IPS-20b (cell line): ENCODE data around the gene USP3.

Source experiments
- H3K27ac ChIP-seq: one replicate; pipeline ENCODE4 v1.5.1; 2013; ENCODE audit warnings: low read length
- H3K27me3 ChIP-seq: 2 replicates; pipeline ENCODE4 v1.6.1; 2013; ENCODE audit warnings: mild to moderate bottlenecking, low read length, inconsistent platforms; ENCODE audit not compliant: insufficient read depth
- H3K36me3 ChIP-seq: 2 replicates; pipeline ENCODE4 v1.6.1; 2013; ENCODE audit warnings: low read depth, mild to moderate bottlenecking, inconsistent platforms, low read length, moderate library complexity; ENCODE audit not compliant: insufficient read depth
- H3K4me1 ChIP-seq: 2 replicates; pipeline ENCODE4 v1.6.1; 2013; ENCODE audit warnings: mild to moderate bottlenecking, control low read depth, inconsistent platforms, low read length, moderate library complexity; ENCODE audit not compliant: insufficient read depth
- H3K4me3 ChIP-seq: 2 replicates; pipeline ENCODE4 v1.5.1; 2013; ENCODE audit warnings: mild to moderate bottlenecking, low read length, inconsistent platforms
- H3K9ac ChIP-seq: 2 replicates; pipeline ENCODE4 v1.6.1; 2013; ENCODE audit warnings: low read depth, mild to moderate bottlenecking, inconsistent platforms, low read length, moderate library complexity
- H3K9me3 ChIP-seq: 2 replicates; pipeline ENCODE4 v1.6.1; 2013; ENCODE audit warnings: mild to moderate bottlenecking, low read depth, low read length, inconsistent platforms; ENCODE audit not compliant: insufficient read depth

USP3 gene

GRCh38 chr15:63491116-63491827, 13.1 kb upstream of the USP3 start:
- H3K4me1 ChIP-seq, result peaks cover 15% of the 10 kb centered on the region
- H3K27ac ChIP-seq, result no peak overlapping the region
- H3K4me3 ChIP-seq, result no peak overlapping the region
- H3K9me3 ChIP-seq, result no peaks in the 10 kb centered on the region
- H3K36me3 ChIP-seq, result no peaks in the 10 kb centered on the region
- H3K27me3 ChIP-seq, result peaks cover 73% of the 10 kb centered on the region
- no peak overlapping the region for H3K9ac ChIP-seq

GRCh38 chr15:63491979-63492378, 12.4 kb upstream of the USP3 start:
- Histone ChIP-seq H3K9me3 (no peaks in the 10 kb centered on the region), H3K27me3 (peaks cover 80% of the 10 kb centered on the region), H3K36me3 (no peaks in the 10 kb centered on the region), H3K4me1 (peaks cover 16% of the 10 kb centered on the region), H3K4me3 (no peak overlapping the region), H3K9ac (no peak overlapping the region), H3K27ac (no peak overlapping the region)

- H3K4me1 ChIP-seq, result peaks cover 16% of the 10 kb centered on the region
- H3K9ac ChIP-seq, result no peak overlapping the region
- H3K27ac ChIP-seq, result no peak overlapping the region
- no peak overlapping the region for H3K4me3 ChIP-seq
- H3K36me3 ChIP-seq, result no peaks in the 10 kb centered on the region
- peaks cover 87% of the 10 kb centered on the region for H3K27me3 ChIP-seq
- H3K9me3 ChIP-seq, result no peaks in the 10 kb centered on the region
Measured at GRCh38 chr15:63492541-63493077, 11.8 kb upstream of the USP3 start.

GRCh38 chr15:63493436-63493835, 11.0 kb upstream of the USP3 start:
- Histone ChIP-seq H3K4me3 (no peak overlapping the region), H3K36me3 (no peaks in the 10 kb centered on the region), H3K27ac (no peak overlapping the region), H3K9me3 (no peaks in the 10 kb centered on the region), H3K9ac (no peak overlapping the region), H3K4me1 (peaks cover 16% of the 10 kb centered on the region), H3K27me3 (peaks cover 88% of the 10 kb centered on the region)

GRCh38 chr15:63494408-63494807, 10.0 kb upstream of the USP3 start:
- H3K9me3 ChIP-seq, result no peaks in the 10 kb centered on the region
- no peak overlapping the region for H3K27ac ChIP-seq
- no peak overlapping the region for H3K4me3 ChIP-seq
- H3K36me3 ChIP-seq, result no peaks in the 10 kb centered on the region
- peaks cover 16% of the 10 kb centered on the region for H3K4me1 ChIP-seq
- H3K27me3 ChIP-seq, result peaks cover 92% of the 10 kb centered on the region
- H3K9ac ChIP-seq, result no peak overlapping the region

- peaks cover 16% of the 10 kb centered on the region for H3K4me1 ChIP-seq
- H3K27ac ChIP-seq, result no peak overlapping the region
- no peak overlapping the region for H3K9ac ChIP-seq
- no peak overlapping the region for H3K4me3 ChIP-seq
- H3K36me3 ChIP-seq, result no peaks in the 10 kb centered on the region
- H3K27me3 ChIP-seq, result peaks cover 97% of the 10 kb centered on the region
- H3K9me3 ChIP-seq, result no peaks in the 10 kb centered on the region
Measured at GRCh38 chr15:63495343-63495742, 9.1 kb upstream of the USP3 start.

DNA sequence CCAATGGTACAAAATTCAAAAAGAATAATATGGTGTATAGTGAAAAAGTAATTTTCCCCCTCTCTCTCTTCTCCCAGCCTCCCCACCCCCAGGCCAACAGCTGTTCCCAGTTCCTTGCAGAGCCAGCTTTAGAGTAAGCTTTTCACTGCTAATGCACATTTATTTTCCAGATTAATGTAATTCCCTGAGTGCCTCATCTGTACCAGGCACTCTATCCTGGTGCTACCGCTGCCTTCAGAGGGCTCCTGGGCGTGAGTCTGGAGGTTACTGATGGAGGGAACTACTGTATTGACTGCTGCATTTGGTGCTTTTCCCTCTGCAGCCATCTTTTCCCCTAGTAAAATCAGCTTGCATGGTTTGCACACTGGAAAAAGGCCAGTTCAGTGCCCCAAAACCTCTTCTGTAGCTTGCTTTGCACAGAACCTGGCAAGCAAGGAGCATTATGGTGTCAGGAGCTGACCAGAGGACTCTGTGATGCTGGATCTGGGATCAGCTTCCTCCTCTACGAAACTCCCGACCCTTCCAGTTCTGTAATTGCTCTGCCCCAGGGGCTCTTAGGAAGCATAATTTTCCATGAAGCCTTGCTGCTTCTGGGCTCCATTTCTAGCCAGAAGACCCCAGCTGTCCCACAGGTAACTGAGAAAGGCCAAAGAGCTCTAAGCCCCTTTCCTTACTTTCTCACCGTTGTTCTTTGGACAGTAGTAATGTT, 8.5 kb upstream of the USP3 start:
- Histone ChIP-seq H3K9ac (no peak overlapping the region), H3K9me3 (no peaks in the 10 kb centered on the region), H3K4me1 (peaks cover 16% of the 10 kb centered on the region), H3K27me3 (peaks cover 98% of the 10 kb centered on the region), H3K4me3 (no peak overlapping the region), H3K36me3 (no peaks in the 10 kb centered on the region), H3K27ac (no peak overlapping the region)

DNA sequence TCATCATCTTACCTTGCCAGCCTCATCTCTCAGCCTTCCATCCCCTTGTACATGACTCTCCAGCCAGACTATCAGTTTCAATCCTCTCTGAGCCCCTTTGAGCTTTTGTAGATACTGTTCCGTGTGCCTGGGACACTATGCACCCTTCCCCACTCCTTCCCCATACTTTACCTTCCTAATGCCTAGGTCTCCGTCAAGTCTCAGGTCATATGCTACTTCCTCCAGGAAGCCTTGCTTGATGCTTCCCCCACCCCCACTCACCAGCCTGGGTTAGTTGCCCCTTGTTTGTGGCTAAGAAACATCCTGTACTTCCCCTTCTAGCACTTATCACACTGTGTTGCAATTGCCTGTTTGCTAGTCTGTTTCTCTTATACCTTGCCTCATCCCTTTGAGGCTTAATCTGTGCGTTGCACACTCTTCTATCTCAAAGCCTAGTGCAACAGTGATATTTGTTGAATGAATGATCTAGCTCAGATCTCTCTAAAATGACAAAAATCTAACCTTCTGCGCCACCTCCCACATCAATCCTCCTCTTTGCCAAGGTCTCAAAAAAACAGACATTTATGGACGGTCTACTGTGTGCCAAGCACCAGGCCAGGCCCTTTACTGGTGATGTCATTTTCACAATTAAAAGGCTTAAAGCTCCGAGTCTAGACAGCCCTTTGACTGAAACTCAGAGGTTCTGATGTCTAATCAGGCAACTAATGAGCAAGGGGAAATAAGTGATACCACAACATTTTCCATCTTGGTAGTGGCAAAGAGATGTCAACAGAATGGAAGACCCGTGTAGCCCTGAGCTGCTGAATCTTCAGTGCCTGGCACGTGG, 6.5 kb upstream of the USP3 start:
- peaks cover 98% of the 10 kb centered on the region for H3K27me3 ChIP-seq
- H3K9me3 ChIP-seq, result no peaks in the 10 kb centered on the region
- no peaks in the 10 kb centered on the region for H3K36me3 ChIP-seq
- H3K9ac ChIP-seq, result no peak overlapping the region
- peaks cover 21% of the 10 kb centered on the region for H3K4me1 ChIP-seq
- no peak overlapping the region for H3K4me3 ChIP-seq
- H3K27ac ChIP-seq, result no peak overlapping the region

DNA sequence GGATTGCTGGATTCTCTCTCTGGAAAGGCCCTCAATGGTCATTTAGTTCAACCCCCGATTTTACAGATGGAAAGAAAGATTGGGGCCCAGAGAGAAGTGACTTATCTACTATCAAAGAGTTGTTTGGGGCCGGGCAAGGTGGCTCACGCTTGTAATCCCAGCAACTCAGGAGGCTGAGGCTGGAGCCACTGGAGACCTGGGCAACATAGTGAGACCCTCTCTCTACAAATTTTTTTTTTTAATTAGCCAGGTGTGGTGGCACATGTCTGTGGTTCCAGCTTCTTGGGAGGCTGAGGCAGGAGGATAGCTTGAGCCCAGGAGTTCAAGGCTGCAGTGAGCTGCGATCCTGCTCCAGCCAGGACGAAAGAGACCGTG, 5.2 kb upstream of the USP3 start:
- Histone ChIP-seq H3K27ac (no peak overlapping the region), H3K4me3 (no peak overlapping the region), H3K4me1 (peaks cover 21% of the 10 kb centered on the region), H3K36me3 (no peaks in the 10 kb centered on the region), H3K9me3 (no peaks in the 10 kb centered on the region), H3K9ac (no peak overlapping the region), H3K27me3 (peaks cover 98% of the 10 kb centered on the region)

DNA sequence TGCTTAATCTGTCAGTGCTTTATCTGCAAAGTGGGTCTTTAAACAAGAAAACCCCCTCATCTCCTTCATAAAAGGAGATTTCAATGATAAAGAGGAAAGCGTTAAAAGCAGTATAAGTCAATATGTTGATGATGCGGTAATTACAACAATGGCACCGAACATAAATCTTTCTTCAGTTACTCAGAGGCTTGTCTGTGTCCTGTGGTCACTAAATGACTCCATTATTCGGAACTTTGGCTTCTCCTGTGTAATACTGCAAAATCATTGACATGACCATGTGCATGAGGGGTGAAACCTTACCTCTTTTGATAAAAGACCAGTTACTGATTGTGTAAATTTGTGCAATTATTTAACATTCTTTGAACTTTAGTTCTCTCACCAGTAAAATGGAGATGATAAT, 4.8 kb upstream of the USP3 start:
- H3K4me1 ChIP-seq, result peaks cover 21% of the 10 kb centered on the region
- peaks cover 94% of the 10 kb centered on the region for H3K27me3 ChIP-seq
- H3K36me3 ChIP-seq, result no peaks in the 10 kb centered on the region
- H3K4me3 ChIP-seq, result no peak overlapping the region
- no peak overlapping the region for H3K9ac ChIP-seq
- H3K27ac ChIP-seq, result no peak overlapping the region
- H3K9me3 ChIP-seq, result no peaks in the 10 kb centered on the region

GRCh38 chr15:63500265-63501250, 3.8 kb upstream of the USP3 start:
- no peaks in the 10 kb centered on the region for H3K36me3 ChIP-seq
- H3K9ac ChIP-seq, result no peak overlapping the region
- peaks cover 13% of the 10 kb centered on the region for H3K4me1 ChIP-seq
- H3K4me3 ChIP-seq, result peak overlapping the region; percentile 52; the same call in 1 of the 2 replicates
- no peaks in the 10 kb centered on the region for H3K9me3 ChIP-seq
- no peak overlapping the region for H3K27ac ChIP-seq
- H3K27me3 ChIP-seq, result peaks cover 91% of the 10 kb centered on the region
